ENCODE measurements around the gene PYDC1.

GRCh38 chr16:31228206-31228605, 11.3 kb upstream of the PYDC1 start:
- TF ChIP-seq USF2 (CRISPR knock-in tag; IDR thresholded peaks at IDR 0.05), result no peak
- TF ChIP-seq CTCF (IDR thresholded peaks at IDR 0.05), result no peak
- no peak for TF ChIP-seq MLX (CRISPR knock-in tag; IDR thresholded peaks at IDR 0.05)
- no peak for TF ChIP-seq SP1 (CRISPR knock-in tag; conservative IDR thresholded peaks at IDR 0.05)
- no peak for TF ChIP-seq ETV6 (CRISPR knock-in tag; IDR thresholded peaks at IDR 0.05)
- TF ChIP-seq ZNF317 (CRISPR knock-in tag; IDR thresholded peaks at IDR 0.05; ENCODE audit: borderline replicate concordance, low read depth), result no peak
- no peak for TF ChIP-seq PREB (CRISPR knock-in tag; IDR thresholded peaks at IDR 0.05; ENCODE audit: borderline replicate concordance)
- TF ChIP-seq CBFB (CRISPR knock-in tag; IDR thresholded peaks at IDR 0.05; ENCODE audit: low read depth), result no peak
- TF ChIP-seq MAX (CRISPR knock-in tag; IDR thresholded peaks at IDR 0.05), result no peak
- TF ChIP-seq ZNF219 (CRISPR knock-in tag; IDR thresholded peaks at IDR 0.05; ENCODE audit: borderline replicate concordance), result no peak
- TF ChIP-seq E2F4 (CRISPR knock-in tag; IDR thresholded peaks at IDR 0.05; ENCODE audit: borderline replicate concordance, low read depth), result no peak

Measured in WTC11 (cell line).